ENCODE measurements around the gene COLEC11. TPM values are rescaled to one million over a fixed set of nuclear protein-coding genes. Genes with fewer than 3 reads are reported as not detected.

The COLEC11 gene
- total and polyA plus RNA-seq, 2 of the 13 experiments (the other 11 are each of a cell fraction or from before 2014, with no cell fraction given) = 1.5 to 3.0 TPM

- TF ChIP-seq BRD4 (CRISPR knock-in tag; IDR thresholded peaks at IDR 0.05) (no peak), ZBTB14 (CRISPR knock-in tag; IDR thresholded peaks at IDR 0.05) (no peak), ZNF761 (CRISPR knock-in tag; conservative IDR thresholded peaks at IDR 0.05) (no peak; the same call in 1 of the 2 replicates), KAT7 (CRISPR knock-in tag; IDR thresholded peaks at IDR 0.05; ENCODE audit: borderline replicate concordance) (no peak), ZNF292 (CRISPR knock-in tag; IDR thresholded peaks at IDR 0.05; ENCODE audit: borderline replicate concordance, low read depth) (peak; percentile 84; the same call in 1 of the 2 replicates), IKZF4 (CRISPR knock-in tag; IDR thresholded peaks at IDR 0.05; ENCODE audit: borderline replicate concordance, low read depth, not compliant biosample characterization) (peak; percentile 26), TEAD3 (CRISPR knock-in tag; optimal IDR thresholded peaks at IDR 0.05; ENCODE audit: borderline replicate concordance) (peak; percentile 73), PHF8 (CRISPR knock-in tag; IDR thresholded peaks at IDR 0.05) (peak; percentile 43; the same call in 1 of the 2 replicates), ZBTB10 (CRISPR knock-in tag; IDR thresholded peaks at IDR 0.05; ENCODE audit: borderline replicate concordance) (no peak), JUN (CRISPR knock-in tag; IDR thresholded peaks at IDR 0.05) (no peak), ZNF572 (CRISPR knock-in tag; IDR thresholded peaks at IDR 0.05) (no peak; the same call in 1 of the 2 replicates), HDAC2 (CRISPR knock-in tag; IDR thresholded peaks at IDR 0.05) (peak; percentile 71), ZBTB25 (CRISPR knock-in tag; IDR thresholded peaks at IDR 0.05) (peak; percentile 61; the same call in 1 of the 2 replicates), ZNF367 (CRISPR knock-in tag; IDR thresholded peaks at IDR 0.05; ENCODE audit: borderline replicate concordance) (no peak), ZNF441 (CRISPR knock-in tag; IDR thresholded peaks at IDR 0.05; ENCODE audit: borderline replicate concordance) (no peak), PATZ1 (CRISPR knock-in tag; IDR thresholded peaks at IDR 0.05) (peak; percentile 84), ZNF552 (CRISPR knock-in tag; IDR thresholded peaks at IDR 0.05; ENCODE audit: borderline replicate concordance) (0 out of 2 replicates have a peak, but pooled peaks have one; percentile 71), ZNF674 (CRISPR knock-in tag; IDR thresholded peaks at IDR 0.05; ENCODE audit: low read depth) (no peak), JDP2 (CRISPR knock-in tag; IDR thresholded peaks at IDR 0.05; ENCODE audit: borderline replicate concordance) (no peak), NFIB (CRISPR knock-in tag; IDR thresholded peaks at IDR 0.05; ENCODE audit: borderline replicate concordance) (no peak)
These were observed 57.1 kb downstream of the COLEC11 start (continued) for GRCh38 chr2:3651691-3652648.
